Sigmoid colon (tissue), 7 donors: ENCODE measurements around the gene PAFAH1B2. TPM values are rescaled to one million over a fixed set of nuclear protein-coding genes. Genes with fewer than 3 reads are reported as not detected.
A peak's percentile ranks its signal among the peaks of the same experiment; 100 is the strongest.

Experiments used
- DNase-seq: peaks from one replicate; pipeline ENCODE4 v3.0.0-alpha.2; 2019
- H3K27ac ChIP-seq, 4 donors: fragments of 200-600 bp; sonication (generic); one replicate each; pipeline ENCODE4 v1.5.1; 2016 to 2019; ENCODE audit warnings: mild to moderate bottlenecking in 1 of 4
- H3K27me3 ChIP-seq, 3 donors: fragments of 200-600 bp; sonication (generic); one replicate each; pipeline ENCODE4 v1.5.1; 2019; ENCODE audit warnings: mild to moderate bottlenecking in 1 of 3
- H3K36me3 ChIP-seq, 4 donors: fragments of 200-600 bp; sonication (generic); one replicate each; pipeline ENCODE4 v1.5.1; 2016 to 2019
- H3K4me1 ChIP-seq, 4 donors: fragments of 200-600 bp; sonication (generic); one replicate each; pipeline ENCODE4 v1.5.1; 2017 to 2019
- H3K4me3 ChIP-seq, 4 donors: fragments of 200-600 bp; sonication (generic); one replicate each; pipeline ENCODE4 v1.5.1; 2017 to 2019; ENCODE audit warnings: mild to moderate bottlenecking in 2 of 4, moderate library complexity in 1 of 4
- H3K9me3 ChIP-seq, 4 donors: fragments of 200-600 bp in 3 of 4; sonication (generic) in 3 of 4; one replicate each; pipeline versions ENCODE4 v1.5.1 to v1.6.1; 2013 to 2019
- CTCF ChIP-seq, 4 experiments: fragments of 450-650 bp in 3 of 4; fragments of 200-600 bp in 1 of 4; IDR thresholded peaks; one replicate each; pipeline ENCODE4 v1.5.1; 2016 to 2019; ENCODE audit warnings: antibody characterized with exemption in 4 of 4, mild to moderate bottlenecking in 3 of 4, moderate library complexity in 2 of 4
- EP300 ChIP-seq, 4 donors: sonication (generic); formaldehyde crosslinking; IDR thresholded peaks; one replicate each; pipeline ENCODE4 v1.6.1; 2017; ENCODE audit warnings: antibody characterized with exemption in 4 of 4
- POLR2A ChIP-seq, 2 donors: fragments of 450-650 bp; IDR thresholded peaks; one replicate each; pipeline ENCODE4 v1.6.1; 2016; ENCODE audit warnings: antibody characterized with exemption in 2 of 2, mild to moderate bottlenecking in 2 of 2, moderate library complexity in 2 of 2
- POLR2AphosphoS5 ChIP-seq, 4 donors: sonication (generic); formaldehyde crosslinking; IDR thresholded peaks; one replicate each; pipeline ENCODE4 v1.6.1; 2017; ENCODE audit warnings: antibody characterized with exemption in 4 of 4
- WGBS, 2 donors: extraction: QIAGEN DNeasy Blood & Tissue Kit; methylation state at CpG; one replicate each; pipeline ENCODE4 v1.1.7; 2013; 5-methylcytosine and 5-hydroxymethylcytosine counted together
- intact Hi-C: fragments of 100-400 bp; cut with DNase I; formaldehyde crosslinking; loops from one replicate; pipeline ENCODE4 v1.15.1; 2023
- polyA plus RNA-seq, 3 donors: library from polyadenylated mRNA; stranded (reverse); fragments of 200-250 nt; gene quantifications; one replicate each; pipeline ENCODE4 v1.2.3, GENCODE V29; 2013
- total RNA-seq, 4 donors: library from RNA; depleted of rRNA; stranded (reverse); fragments of >200 nt; gene quantifications; one replicate each; pipeline ENCODE4 v1.1.0, GENCODE V29; 2016
- donor health status: healthy with polysubstance abuse.
- donor health status: Bipolar disorder and iron deficiency.
- donor health status: healthy.

The PAFAH1B2 gene
- total and polyA plus RNA-seq, 7 donors, result 26.0 to 76.4 (median 42.1) TPM

GRCh38 chr11:117218133-117218915 lies 74.2 kb downstream of the PAFAH1B2 start:
- H3K27ac ChIP-seq, result peak overlapping the region; percentile 89 to 95 (median 91)
- H3K4me3 ChIP-seq, result peak overlapping the region in 3 of 4 donors; percentile 3 to 27 (median 18)
- H3K9me3 ChIP-seq, result no peaks in the 10 kb centered on the region
- H3K4me1 ChIP-seq, result peaks cover 0 to 77% (median 77%) of the 10 kb centered on the region in 4 donors
- WGBS, 2 donors, result 67 to 78% methylated on average over 15 of the region's 15 CpGs
- peak; percentile 85 for DNase-seq
- H3K27me3 ChIP-seq, result no peaks in the 10 kb centered on the region
- H3K36me3 ChIP-seq, result peaks cover 0 to 31% (median 11%) of the 10 kb centered on the region in 4 donors
- TF ChIP-seq POLR2A (IDR thresholded peaks at IDR 0.05), result no peak
- TF ChIP-seq CTCF (IDR thresholded peaks at IDR 0.05), result no peak
- TF ChIP-seq POLR2AphosphoS5 (IDR thresholded peaks at IDR 0.05), result peak; percentile 42 to 59 (median 52)
- TF ChIP-seq EP300 (IDR thresholded peaks at IDR 0.05), result peak in 1 of 4 donors; percentile 30
- intact Hi-C loops, result no loop called here

- DNase-seq, result peak; percentile 63
- intact Hi-C loops, result no loop called here
- Histone ChIP-seq H3K36me3 (peaks cover 0 to 29% (median 11%) of the 10 kb centered on the region in 4 donors), H3K27ac (peak overlapping the region; percentile 89 to 95 (median 91)), H3K27me3 (no peaks in the 10 kb centered on the region), H3K4me3 (no peak overlapping the region), H3K4me1 (peaks cover 0 to 84% (median 83%) of the 10 kb centered on the region in 4 donors), H3K9me3 (no peaks in the 10 kb centered on the region)
- TF ChIP-seq EP300 (IDR thresholded peaks at IDR 0.05) (no peak), POLR2A (IDR thresholded peaks at IDR 0.05) (no peak), CTCF (IDR thresholded peaks at IDR 0.05) (no peak), POLR2AphosphoS5 (IDR thresholded peaks at IDR 0.05) (peak in 3 of 4 donors; percentile 10 to 43 (median 29))
- WGBS, 2 donors, result 93% methylated on average over 9 of the region's 9 CpGs
Measured at GRCh38 chr11:117219001-117219400, 74.9 kb downstream of the PAFAH1B2 start.

GRCh38 chr11:117219455-117219854 lies 75.4 kb downstream of the PAFAH1B2 start:
- WGBS, 2 donors, result 74 to 87% methylated on average over 8 of the region's 8 CpGs
- no peak for TF ChIP-seq CTCF (IDR thresholded peaks at IDR 0.05)
- no peak for TF ChIP-seq POLR2AphosphoS5 (IDR thresholded peaks at IDR 0.05)
- no peak for TF ChIP-seq EP300 (IDR thresholded peaks at IDR 0.05)
- no peak for TF ChIP-seq POLR2A (IDR thresholded peaks at IDR 0.05)
- Histone ChIP-seq H3K4me1 (peaks cover 0 to 89% (median 87%) of the 10 kb centered on the region in 4 donors), H3K4me3 (no peak overlapping the region), H3K27me3 (no peaks in the 10 kb centered on the region), H3K36me3 (peaks cover 0 to 29% (median 9%) of the 10 kb centered on the region in 4 donors), H3K27ac (peak overlapping the region; percentile 89 to 95 (median 91)), H3K9me3 (no peaks in the 10 kb centered on the region)
- peak; percentile 64 for DNase-seq
- intact Hi-C loops, result no loop called here

- WGBS, 2 donors, result 37 to 80% methylated on average over 4 of the region's 4 CpGs
- Histone ChIP-seq H3K36me3 (peaks cover 0 to 24% (median 6%) of the 10 kb centered on the region in 4 donors), H3K4me3 (no peak overlapping the region), H3K27ac (peak overlapping the region; percentile 89 to 95 (median 91)), H3K9me3 (no peaks in the 10 kb centered on the region), H3K4me1 (peaks cover 0 to 94% (median 93%) of the 10 kb centered on the region in 4 donors), H3K27me3 (no peaks in the 10 kb centered on the region)
- no peak for TF ChIP-seq POLR2AphosphoS5 (IDR thresholded peaks at IDR 0.05)
- no peak for TF ChIP-seq POLR2A (IDR thresholded peaks at IDR 0.05)
- TF ChIP-seq CTCF (IDR thresholded peaks at IDR 0.05), result no peak
- TF ChIP-seq EP300 (IDR thresholded peaks at IDR 0.05), result no peak
- peak; percentile 35 for DNase-seq
- intact Hi-C loops, result no loop called here
Measured at GRCh38 chr11:117219995-117220394, 75.9 kb downstream of the PAFAH1B2 start.
